SH-SY5Y (cell line): ENCODE data around the gene TSPAN17.

Experiments used
- GATA2 ChIP-seq: IDR thresholded peaks from 2 replicates; pipeline ENCODE4 v1.6.1; 2011; ENCODE audit warnings: mild to moderate bottlenecking, low read depth, low read length
- GATA3 ChIP-seq: IDR thresholded peaks from 2 replicates; pipeline ENCODE4 v1.6.1; 2011; ENCODE audit warnings: low read depth, mild to moderate bottlenecking, low read length, moderate library complexity

DNA sequence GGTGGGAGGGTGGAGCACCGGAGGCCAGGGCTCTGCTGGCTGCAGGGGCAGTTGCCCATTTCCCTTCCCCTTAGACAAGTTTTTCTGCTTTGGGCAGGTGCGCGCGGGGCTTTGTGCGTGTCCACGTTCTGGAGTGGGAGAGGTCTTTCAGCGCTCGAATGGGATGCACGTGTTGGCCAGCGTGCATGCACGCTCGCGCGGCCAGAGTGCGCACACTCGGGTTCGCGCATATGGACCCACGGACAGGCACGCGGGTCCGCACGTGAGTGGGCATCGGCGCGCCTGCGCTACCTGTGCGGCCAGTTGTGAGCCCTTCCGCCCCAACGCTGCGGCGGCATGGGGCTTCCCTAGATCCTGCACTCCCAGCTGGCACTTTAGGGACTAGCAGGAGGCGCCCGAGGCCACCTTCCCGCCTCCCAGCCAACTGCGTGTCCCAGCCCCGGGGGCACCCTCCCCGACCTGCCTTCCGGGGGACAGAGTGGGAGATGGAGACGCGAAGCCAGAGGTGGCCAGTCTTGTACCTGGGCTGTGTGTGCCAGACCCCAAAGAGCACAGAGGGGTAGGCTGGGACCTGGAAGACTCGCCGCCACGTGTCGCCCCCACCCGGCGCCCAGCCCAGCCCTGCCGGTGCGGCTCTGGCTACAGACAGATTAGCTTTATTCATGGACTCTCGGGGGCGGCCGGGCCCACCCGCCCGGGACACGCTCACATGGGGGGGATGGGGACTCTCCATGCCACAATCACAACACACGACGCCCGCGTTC, 27.5 kb upstream of the TSPAN17 start:
- TF ChIP-seq GATA3: no peak
- TF ChIP-seq GATA2: no peak
